ENCODE measurements around the gene MRC2. TPM values are rescaled to one million over a fixed set of nuclear protein-coding genes. Genes with fewer than 3 reads are reported as not detected.
"Not testable (repeated sequence)": the region's sequence is repeated elsewhere in the genome, so short reads cannot be mapped to it uniquely, and the experiment has no call there.

The MRC2 gene, protein sequence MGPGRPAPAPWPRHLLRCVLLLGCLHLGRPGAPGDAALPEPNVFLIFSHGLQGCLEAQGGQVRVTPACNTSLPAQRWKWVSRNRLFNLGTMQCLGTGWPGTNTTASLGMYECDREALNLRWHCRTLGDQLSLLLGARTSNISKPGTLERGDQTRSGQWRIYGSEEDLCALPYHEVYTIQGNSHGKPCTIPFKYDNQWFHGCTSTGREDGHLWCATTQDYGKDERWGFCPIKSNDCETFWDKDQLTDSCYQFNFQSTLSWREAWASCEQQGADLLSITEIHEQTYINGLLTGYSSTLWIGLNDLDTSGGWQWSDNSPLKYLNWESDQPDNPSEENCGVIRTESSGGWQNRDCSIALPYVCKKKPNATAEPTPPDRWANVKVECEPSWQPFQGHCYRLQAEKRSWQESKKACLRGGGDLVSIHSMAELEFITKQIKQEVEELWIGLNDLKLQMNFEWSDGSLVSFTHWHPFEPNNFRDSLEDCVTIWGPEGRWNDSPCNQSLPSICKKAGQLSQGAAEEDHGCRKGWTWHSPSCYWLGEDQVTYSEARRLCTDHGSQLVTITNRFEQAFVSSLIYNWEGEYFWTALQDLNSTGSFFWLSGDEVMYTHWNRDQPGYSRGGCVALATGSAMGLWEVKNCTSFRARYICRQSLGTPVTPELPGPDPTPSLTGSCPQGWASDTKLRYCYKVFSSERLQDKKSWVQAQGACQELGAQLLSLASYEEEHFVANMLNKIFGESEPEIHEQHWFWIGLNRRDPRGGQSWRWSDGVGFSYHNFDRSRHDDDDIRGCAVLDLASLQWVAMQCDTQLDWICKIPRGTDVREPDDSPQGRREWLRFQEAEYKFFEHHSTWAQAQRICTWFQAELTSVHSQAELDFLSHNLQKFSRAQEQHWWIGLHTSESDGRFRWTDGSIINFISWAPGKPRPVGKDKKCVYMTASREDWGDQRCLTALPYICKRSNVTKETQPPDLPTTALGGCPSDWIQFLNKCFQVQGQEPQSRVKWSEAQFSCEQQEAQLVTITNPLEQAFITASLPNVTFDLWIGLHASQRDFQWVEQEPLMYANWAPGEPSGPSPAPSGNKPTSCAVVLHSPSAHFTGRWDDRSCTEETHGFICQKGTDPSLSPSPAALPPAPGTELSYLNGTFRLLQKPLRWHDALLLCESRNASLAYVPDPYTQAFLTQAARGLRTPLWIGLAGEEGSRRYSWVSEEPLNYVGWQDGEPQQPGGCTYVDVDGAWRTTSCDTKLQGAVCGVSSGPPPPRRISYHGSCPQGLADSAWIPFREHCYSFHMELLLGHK (N-terminal part only)
- not detected for polyA plus RNA-seq (ENCODE audit: low read depth in 6 of 6)

GRCh38 chr17:62627219-62627903, at the start of gene MRC2:
Gene MRC2 (plus strand): TSS chr17:62627670. CDS start chr17:62627803, 133 bp downstream.
- H3K36me3 Mint-ChIP-seq, result no peaks in the 10 kb centered on the region
- peaks cover 14 to 57% (median 34%) of the 10 kb centered on the region in 3 donors for H3K27me3 Mint-ChIP-seq
- peak within 1 kb of the TSS; percentile 70 to 87 (median 80) for H3K4me3 Mint-ChIP-seq
- DNase-seq (no peak), ATAC-seq (ENCODE audit: low read depth in 2 of 2) (peak in 1 of 2 donors; percentile 28)
- peaks cover 13 to 15% (median 14%) of the 10 kb centered on the region in 3 donors for H3K4me1 Mint-ChIP-seq
- no peaks in the 10 kb centered on the region for H3K9me3 Mint-ChIP-seq
- H3K27ac Mint-ChIP-seq, result no peak within 1 kb of the TSS

DNA sequence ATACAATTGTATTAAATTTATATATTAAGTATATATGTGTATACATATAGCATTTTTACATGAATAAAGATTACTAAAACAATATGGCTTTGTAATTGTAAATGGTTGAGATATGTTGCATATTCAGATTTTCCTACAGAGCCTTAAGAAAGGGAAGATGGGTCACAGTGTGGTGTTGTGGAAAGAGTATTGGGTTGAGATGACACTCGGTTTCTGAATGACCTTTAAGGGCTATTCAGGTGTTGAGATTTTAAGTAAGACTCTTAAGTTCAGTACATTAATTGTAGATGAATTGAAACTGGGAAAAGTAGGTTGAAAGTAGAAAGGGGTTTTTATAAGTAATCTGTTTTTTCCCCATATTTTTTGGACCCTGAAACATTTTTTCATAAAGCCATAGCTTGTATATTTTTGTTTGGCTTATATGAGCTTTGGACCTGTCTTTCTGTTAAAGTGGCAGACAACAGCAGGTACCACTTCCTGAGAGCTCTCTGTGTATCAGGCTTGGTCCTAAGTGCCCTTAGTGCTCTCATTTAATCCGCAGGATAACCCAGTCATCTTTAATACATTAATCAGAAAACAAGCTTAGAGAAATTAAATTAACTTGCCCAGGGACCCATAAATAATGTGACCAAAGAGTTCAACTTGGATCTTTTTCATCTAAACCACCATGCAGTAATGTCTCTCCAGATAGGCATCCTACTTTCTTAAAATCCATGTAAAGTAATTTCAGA, 48.5 kb upstream of the MRC2 start:
- H3K27ac Mint-ChIP-seq, result peak overlapping the region in 1 of 6 donors; percentile 0

DNA sequence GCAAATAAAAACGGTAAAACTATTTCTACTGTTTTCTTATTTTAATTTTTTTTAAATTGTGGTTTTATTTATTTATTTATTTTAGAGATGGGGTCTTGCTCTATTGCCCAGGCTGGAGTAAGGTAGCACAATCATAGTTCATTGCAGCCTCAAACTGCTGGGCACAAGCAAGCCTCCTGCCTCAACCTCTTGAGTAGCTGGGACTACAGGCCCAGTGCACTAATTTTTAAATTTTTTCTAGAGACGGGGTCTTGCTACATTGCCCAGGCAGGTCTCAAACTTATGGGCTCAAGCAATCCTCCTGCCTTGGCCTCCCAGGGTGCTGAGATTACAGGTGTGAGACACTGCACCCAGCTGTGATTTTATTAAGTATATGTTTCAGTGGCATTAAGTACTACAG, 46.5 kb upstream of the MRC2 start:
- Mint-ChIP-seq H3K4me3 (no peak overlapping the region), H3K4me1 (peaks cover 0 to under 1% (median 0%) of the 10 kb centered on the region in 3 donors), H3K27me3 (no peaks in the 10 kb centered on the region), H3K27ac (no peak overlapping the region), H3K9me3 (no peaks in the 10 kb centered on the region), H3K36me3 (peaks cover 7 to 18% of the 10 kb centered on the region in 2 donors)
- no peak for ATAC-seq (ENCODE audit: low read depth in 2 of 2)
- DNase-seq, result no peak

More for the DNA sequence above, 48.5 kb upstream of the MRC2 start:
- Mint-ChIP-seq H3K36me3 (peaks cover 16 to 18% of the 10 kb centered on the region in 2 donors), H3K9me3 (no peaks in the 10 kb centered on the region), H3K27me3 (no peaks in the 10 kb centered on the region), H3K4me1 (peaks cover 8 to 17% (median 9%) of the 10 kb centered on the region in 3 donors), H3K4me3 (no peak overlapping the region)
- DNase-seq, result no peak
- no peak for ATAC-seq (ENCODE audit: low read depth in 2 of 2)

- H3K4me1 Mint-ChIP-seq, result no peaks in the 10 kb centered on the region
- ATAC-seq (ENCODE audit: low read depth in 2 of 2) (no peak), DNase-seq (no peak)
- no peak overlapping the region for H3K27ac Mint-ChIP-seq
- H3K9me3 Mint-ChIP-seq, result no peaks in the 10 kb centered on the region
- H3K27me3 Mint-ChIP-seq, result no peaks in the 10 kb centered on the region
- peaks cover 0 to 13% of the 10 kb centered on the region in 2 donors for H3K36me3 Mint-ChIP-seq
- no peak overlapping the region for H3K4me3 Mint-ChIP-seq
These were observed 45.7 kb upstream of the MRC2 start for GRCh38 chr17:62581764-62582163.

DNA sequence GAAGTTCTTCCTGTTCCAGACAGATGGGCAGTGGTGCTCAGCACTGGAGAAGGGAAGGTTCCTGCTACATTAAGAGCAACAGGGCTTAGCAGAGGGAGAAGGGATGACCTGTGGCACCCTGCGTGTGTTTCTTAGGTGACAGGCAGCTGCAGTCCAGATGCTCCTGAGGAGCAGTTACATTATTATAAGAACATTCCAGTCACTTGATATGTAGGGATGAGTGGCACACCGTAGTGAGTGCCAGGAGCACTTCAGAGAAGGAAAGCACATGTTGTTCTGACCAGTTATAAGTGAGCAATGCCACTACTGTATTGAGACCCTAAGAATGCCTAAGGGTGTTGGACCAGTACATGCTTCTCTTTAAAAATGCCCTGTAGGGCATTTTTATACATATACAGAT, 39.9 kb upstream of the MRC2 start:
- no peak for DNase-seq
- no peaks in the 10 kb centered on the region for H3K27me3 Mint-ChIP-seq
- no peak overlapping the region for H3K4me3 Mint-ChIP-seq
- no peak overlapping the region for H3K27ac Mint-ChIP-seq
- H3K9me3 Mint-ChIP-seq, result no peaks in the 10 kb centered on the region
- no peaks in the 10 kb centered on the region for H3K4me1 Mint-ChIP-seq
- no peaks in the 10 kb centered on the region for H3K36me3 Mint-ChIP-seq
- no peak for ATAC-seq (ENCODE audit: low read depth in 2 of 2)

GRCh38 chr17:62588109-62588508, 39.4 kb upstream of the MRC2 start:
- Mint-ChIP-seq H3K4me3 (peak overlapping the region in 1 of 8 donors; percentile 40), H3K9me3 (no peaks in the 10 kb centered on the region), H3K4me1 (no peaks in the 10 kb centered on the region), H3K36me3 (no peaks in the 10 kb centered on the region), H3K27ac (no peak overlapping the region), H3K27me3 (no peaks in the 10 kb centered on the region)
- no peak for ATAC-seq (ENCODE audit: low read depth in 2 of 2)
- DNase-seq, result no peak

DNA sequence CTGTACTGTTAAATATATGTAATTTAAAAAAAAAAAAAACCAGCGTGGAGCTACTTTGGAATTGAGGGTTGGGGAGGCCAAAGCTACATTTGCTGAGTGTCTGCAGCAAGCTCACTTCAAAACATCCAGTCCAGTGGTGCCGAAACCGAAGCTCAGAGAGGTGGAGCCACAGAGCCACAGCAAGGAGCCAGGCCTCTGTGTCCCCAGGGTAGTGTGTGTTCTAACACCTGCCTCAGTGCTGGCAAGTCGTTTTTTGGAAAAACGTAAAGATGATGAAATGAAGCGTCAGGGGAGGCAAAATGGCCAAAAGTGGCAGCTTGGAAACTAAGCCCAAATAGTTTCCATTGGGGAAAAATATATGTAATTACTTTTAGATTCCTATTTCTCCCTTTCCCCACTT, 36.1 kb upstream of the MRC2 start:
- H3K4me1 Mint-ChIP-seq, result no peaks in the 10 kb centered on the region
- peaks cover 0 to 3% (median 0%) of the 10 kb centered on the region in 7 donors for H3K9me3 Mint-ChIP-seq
- no peaks in the 10 kb centered on the region for H3K27me3 Mint-ChIP-seq
- ATAC-seq (ENCODE audit: low read depth in 2 of 2) (no peak), DNase-seq (no peak)
- H3K36me3 Mint-ChIP-seq, result peaks cover 4 to 9% of the 10 kb centered on the region in 2 donors
- no peak overlapping the region for H3K4me3 Mint-ChIP-seq
- H3K27ac Mint-ChIP-seq, result peak overlapping the region in 1 of 6 donors; percentile 56

- H3K4me3 Mint-ChIP-seq; DNase-seq; H3K4me1 Mint-ChIP-seq; ATAC-seq (ENCODE audit: low read depth in 2 of 2); H3K9me3 Mint-ChIP-seq; H3K27me3 Mint-ChIP-seq: not testable (repeated sequence)
- H3K27ac Mint-ChIP-seq, result peak overlapping the region in 1 of 6 donors; percentile 47
- peaks cover 9 to 14% of the 10 kb centered on the region in 2 donors for H3K36me3 Mint-ChIP-seq
These were observed 35.6 kb upstream of the MRC2 start for GRCh38 chr17:62591822-62592221.

GRCh38 chr17:62592341-62593099, 35.0 kb upstream of the MRC2 start:
- no peaks in the 10 kb centered on the region for H3K27me3 Mint-ChIP-seq
- H3K27ac Mint-ChIP-seq, result peak overlapping the region in 1 of 6 donors; percentile 66
- no peak for DNase-seq
- ATAC-seq (ENCODE audit: low read depth in 2 of 2), result no peak
- H3K9me3 Mint-ChIP-seq, result peaks cover 0 to 3% (median 0%) of the 10 kb centered on the region in 7 donors
- H3K4me3 Mint-ChIP-seq, result no peak overlapping the region
- H3K36me3 Mint-ChIP-seq, result peaks cover 16 to 21% of the 10 kb centered on the region in 2 donors
- no peaks in the 10 kb centered on the region for H3K4me1 Mint-ChIP-seq

GRCh38 chr17:62595484-62595883, 32.0 kb upstream of the MRC2 start:
- DNase-seq (no peak), ATAC-seq (ENCODE audit: low read depth in 2 of 2) (no peak)
- peaks cover 0 to 3% (median 0%) of the 10 kb centered on the region in 7 donors for H3K9me3 Mint-ChIP-seq
- no peak overlapping the region for H3K27ac Mint-ChIP-seq
- no peaks in the 10 kb centered on the region for H3K4me1 Mint-ChIP-seq
- no peak overlapping the region for H3K4me3 Mint-ChIP-seq
- H3K36me3 Mint-ChIP-seq, result peaks cover 27 to 37% of the 10 kb centered on the region in 2 donors
- no peaks in the 10 kb centered on the region for H3K27me3 Mint-ChIP-seq

- Mint-ChIP-seq H3K4me3 (no peak overlapping the region), H3K27ac (no peak overlapping the region), H3K36me3 (peaks cover 34 to 42% of the 10 kb centered on the region in 2 donors), H3K9me3 (peaks cover 0 to 3% (median 0%) of the 10 kb centered on the region in 7 donors), H3K4me1 (no peaks in the 10 kb centered on the region), H3K27me3 (no peaks in the 10 kb centered on the region)
- DNase-seq (no peak), ATAC-seq (ENCODE audit: low read depth in 2 of 2) (no peak)
These were observed 30.8 kb upstream of the MRC2 start for GRCh38 chr17:62596662-62597061.
